ENCODE results near the gene TSHZ1.
"Not testable (repeated sequence)": the region's sequence is repeated elsewhere in the genome, so short reads cannot be mapped to it uniquely, and the experiment has no call there.

TSHZ1 gene

GRCh38 chr18:75319905-75320304 lies 109.3 kb downstream of the TSHZ1 start:
- no peak for DNase-seq

GRCh38 chr18:75320506-75320905 lies 109.9 kb downstream of the TSHZ1 start:
- DNase-seq: no peak

DNA sequence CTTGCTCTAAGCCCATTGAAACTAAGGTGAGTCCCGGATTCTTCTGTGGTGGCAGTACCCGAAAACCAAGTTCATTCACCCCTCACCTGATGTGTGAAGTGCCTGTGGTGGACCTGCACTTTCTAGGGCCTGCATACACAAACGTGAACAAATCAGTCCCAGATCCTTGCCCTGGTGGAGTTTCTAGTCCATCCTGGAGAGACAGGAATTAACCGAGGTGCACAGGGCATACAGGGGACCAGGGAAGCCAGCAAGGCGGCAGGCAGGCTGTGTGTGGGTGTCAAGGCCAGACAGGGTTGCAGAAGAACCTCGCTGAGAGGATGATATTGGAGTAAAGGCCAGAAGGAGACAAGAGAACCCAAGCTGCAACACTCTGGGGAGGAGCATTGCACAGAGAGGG lies 110.8 kb downstream of the TSHZ1 start:
- DNase-seq: no peak

GRCh38 chr18:75322206-75322605 lies 111.6 kb downstream of the TSHZ1 start:
- no peak for DNase-seq

GRCh38 chr18:75323821-75324585 lies 113.4 kb downstream of the TSHZ1 start:
- DNase-seq: no peak

GRCh38 chr18:75324686-75325257 lies 114.2 kb downstream of the TSHZ1 start:
- no peak for DNase-seq

DNA sequence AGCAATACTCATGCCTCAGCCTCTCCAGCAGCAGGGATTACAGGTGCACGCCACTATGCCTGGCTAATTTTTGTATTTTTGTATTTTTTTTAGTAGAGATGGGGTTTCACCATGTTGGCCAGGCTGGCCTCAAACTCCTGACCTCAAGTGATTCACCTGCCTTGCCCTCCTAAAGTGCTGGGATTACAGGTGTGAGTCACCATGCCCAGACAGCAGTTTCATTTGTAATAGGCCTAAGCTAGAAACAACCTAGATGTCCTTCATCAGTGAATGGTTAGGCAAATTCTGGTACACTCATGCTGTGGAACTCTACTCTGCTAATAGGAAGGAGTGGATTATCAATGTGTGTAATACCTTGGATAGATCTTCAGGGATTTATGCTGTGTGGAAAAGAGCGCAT lies 119.2 kb downstream of the TSHZ1 start:
- not testable (repeated sequence) for DNase-seq

GRCh38 chr18:75330308-75330707 lies 119.7 kb downstream of the TSHZ1 start:
- DNase-seq: no peak

DNA sequence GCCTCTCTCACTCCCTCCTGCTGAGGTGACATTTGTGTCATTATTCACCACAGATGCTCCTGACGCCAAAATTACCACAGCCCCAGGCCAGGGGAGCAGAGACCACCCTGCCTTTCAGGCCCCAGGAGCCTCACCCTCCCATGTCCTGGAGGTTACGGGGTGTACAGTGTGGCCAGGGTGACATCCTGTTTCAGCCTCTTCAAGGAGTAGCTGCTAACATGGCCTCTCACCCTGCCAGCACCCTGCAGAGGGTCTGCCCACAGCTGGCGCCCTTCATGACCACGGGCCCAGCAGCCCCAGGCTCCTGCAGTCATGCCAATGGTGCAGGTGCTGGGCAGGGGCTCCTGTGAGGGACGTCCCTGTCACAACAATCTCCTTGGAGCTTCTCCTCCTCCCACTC lies 124.3 kb downstream of the TSHZ1 start:
- no peak for DNase-seq

- no peak for DNase-seq
Observed at GRCh38 chr18:75335511-75335910, 124.9 kb downstream of the TSHZ1 start.

GRCh38 chr18:75336767-75337166 lies 126.2 kb downstream of the TSHZ1 start:
- no peak for DNase-seq

DNA sequence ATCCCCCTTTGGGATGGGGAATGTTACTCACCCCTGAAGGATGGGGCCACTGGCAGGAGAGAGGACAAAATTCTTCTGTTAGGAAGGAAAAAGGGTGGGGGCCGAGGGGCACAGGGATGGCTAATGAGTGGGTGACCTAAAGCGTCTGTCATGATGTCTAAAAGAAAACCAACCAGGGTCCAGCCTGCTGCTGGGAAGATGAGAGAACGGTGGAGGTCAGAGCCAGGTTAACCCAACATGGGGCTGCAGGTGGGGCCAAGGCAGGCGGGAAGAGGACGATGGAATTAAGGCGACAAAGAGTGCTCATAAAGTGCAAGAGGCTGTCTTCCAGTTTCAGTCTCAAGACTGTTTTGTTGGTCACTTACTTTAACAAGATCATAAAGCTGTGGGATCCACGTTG lies 126.8 kb downstream of the TSHZ1 start:
- no peak for DNase-seq

DNA sequence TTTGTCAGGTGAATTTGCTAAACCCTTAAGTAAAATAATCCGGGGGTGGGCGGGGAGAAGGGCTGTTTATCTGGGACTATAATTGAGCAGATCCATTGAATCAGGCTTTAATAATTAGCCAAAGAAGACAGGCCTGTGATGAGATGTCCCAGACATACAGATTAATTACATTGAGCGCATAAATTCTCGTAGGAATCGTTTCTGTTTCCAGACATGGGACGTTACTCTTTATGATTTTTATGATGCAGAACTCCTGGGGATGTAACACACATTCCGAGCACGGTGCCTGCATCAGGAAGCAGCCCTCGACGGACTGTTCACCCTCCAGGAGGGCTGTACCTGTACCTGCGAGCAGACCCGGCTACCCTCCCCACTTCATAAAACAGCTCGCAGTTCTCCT lies 128.0 kb downstream of the TSHZ1 start:
- no peak for DNase-seq
